HG03354 (cell line): ENCODE data around the gene CAMTA1.
A peak's percentile ranks its signal among the peaks of the same experiment; 100 is the strongest.
"Not testable (repeated sequence)": the region's sequence is repeated elsewhere in the genome, so short reads cannot be mapped to it uniquely, and the experiment has no call there.

ENCODE experiments used
- ATAC-seq: cut with Tn5 transposase; IDR thresholded peaks from one replicate; pipeline ENCODE4 v1.9.1; 2021; ENCODE audit warnings: mild to moderate bottlenecking; ENCODE audit not compliant: unreplicated experiment, poor library complexity, severe bottlenecking

The CAMTA1 gene

DNA sequence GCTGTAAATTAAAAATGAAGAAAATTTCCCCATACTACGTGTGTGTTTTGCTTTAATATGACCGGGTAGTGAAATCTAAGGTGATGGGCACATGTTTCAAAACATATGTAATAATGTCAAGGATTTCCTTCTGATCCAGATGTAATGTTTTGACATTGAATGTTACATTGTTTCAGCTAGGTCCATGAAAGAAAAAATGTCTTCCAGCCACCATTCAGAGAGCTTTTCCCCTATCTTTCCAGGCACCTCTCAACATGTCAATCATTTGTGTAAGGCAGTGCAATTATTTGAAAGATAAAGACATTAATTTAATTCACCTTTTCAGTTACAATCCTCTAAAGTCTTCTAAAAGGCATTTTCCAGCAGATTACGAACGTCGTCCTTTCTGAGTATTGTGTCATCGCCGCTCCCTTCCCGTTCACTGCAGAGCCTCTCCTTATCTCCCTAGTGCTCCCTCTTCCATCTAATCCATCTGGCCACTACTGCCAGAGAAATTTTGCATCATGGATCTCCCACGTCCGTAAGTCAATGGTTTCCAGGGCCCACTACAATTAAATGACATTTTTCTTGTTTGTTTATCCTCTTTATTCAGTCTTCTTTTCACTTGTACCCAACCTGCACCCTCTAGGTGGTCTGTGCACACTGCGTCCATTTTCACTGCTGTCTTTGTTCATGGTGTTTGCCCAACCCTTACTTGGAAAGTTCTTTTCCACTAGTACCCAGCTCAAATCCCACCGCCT is 984.6 kb downstream of the CAMTA1 start:
- ATAC-seq: no peak

- ATAC-seq: no peak
Measured at GRCh38 chr1:7770669-7770996, 985.4 kb downstream of the CAMTA1 start.

DNA sequence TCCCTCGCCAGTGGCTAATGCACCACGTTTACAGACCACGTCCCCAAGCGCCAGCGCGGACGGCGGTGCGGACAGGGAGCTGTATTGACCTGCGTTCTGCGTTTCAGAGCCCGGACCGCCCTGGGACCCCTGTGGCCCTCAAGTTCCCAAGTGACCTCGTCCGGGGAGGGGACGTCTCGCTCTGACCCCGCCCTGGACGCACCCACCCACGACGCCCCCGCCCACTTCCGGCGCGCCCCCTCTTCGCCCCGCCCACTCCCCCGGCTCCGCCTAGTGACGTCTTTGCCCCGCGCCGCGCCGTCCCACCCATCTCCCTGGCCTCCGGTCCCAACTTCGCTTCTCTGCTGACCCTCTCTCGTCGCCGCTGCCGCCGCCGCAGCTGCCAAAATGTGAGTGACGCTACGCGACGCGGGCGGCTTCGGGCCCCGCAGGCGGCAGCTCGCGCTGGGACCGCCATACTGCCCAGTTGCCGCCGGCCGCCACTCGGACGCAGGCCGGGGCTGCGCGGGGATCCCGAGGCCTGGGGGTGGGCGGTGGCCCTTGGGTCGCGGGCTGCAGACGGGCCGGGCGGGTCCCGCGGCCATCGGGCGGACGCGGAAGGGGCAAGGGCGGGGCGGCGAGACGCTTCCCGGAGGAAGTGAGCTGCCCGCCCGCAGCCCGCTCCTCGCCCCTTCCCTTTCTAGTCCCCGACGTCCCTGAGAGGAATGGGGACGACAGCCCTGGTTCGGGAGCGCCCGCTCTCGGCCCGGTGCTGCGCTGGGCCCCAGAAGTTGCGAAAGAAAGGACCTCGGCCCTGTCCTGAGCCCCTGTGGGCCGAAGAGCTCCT is 986.0 kb downstream of the CAMTA1 start, which contains the start of gene VAMP3:
TSS of gene VAMP3 (plus strand) at position 300 of the 826 bp plus-strand sequence. CDS start at position 388, 88 bp downstream.
- peak; percentile 89 for ATAC-seq

GRCh38 chr1:7771823-7772299 is 986.6 kb downstream of the CAMTA1 start:
- no peak for ATAC-seq

- ATAC-seq: no peak
Measured at GRCh38 chr1:7777591-7777990, 992.3 kb downstream of the CAMTA1 start.

GRCh38 chr1:7778133-7778628 is 992.9 kb downstream of the CAMTA1 start:
- no peak for ATAC-seq

- ATAC-seq: no peak
Measured at GRCh38 chr1:7780976-7781375, 995.7 kb downstream of the CAMTA1 start.

DNA sequence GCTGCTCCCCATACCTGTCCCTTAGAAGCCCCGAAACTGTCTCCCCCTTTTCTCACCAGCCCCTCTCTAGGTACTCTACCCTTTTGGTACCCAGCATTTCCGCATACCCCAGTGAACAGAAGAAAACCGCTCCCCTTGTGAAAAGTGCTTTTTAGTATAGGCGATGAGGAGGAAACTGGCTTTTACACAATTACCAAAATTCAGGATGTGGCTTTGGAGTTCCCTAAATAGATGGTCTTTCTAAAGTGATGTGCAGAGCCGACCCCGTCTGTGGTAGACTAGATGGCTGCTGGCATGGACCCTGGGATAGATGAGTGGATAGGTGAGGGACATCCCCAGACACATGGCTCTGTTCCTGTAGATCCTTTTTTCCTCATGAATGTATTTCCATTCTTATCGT is 996.2 kb downstream of the CAMTA1 start:
- ATAC-seq: no peak

- no peak for ATAC-seq
Measured at GRCh38 chr1:7781923-7782495, 996.8 kb downstream of the CAMTA1 start.

- peak; percentile 30 for ATAC-seq
Measured at GRCh38 chr1:7783178-7783711, 998.0 kb downstream of the CAMTA1 start.

- peak; percentile 94 for ATAC-seq
Measured at GRCh38 chr1:7783826-7784491, 998.7 kb downstream of the CAMTA1 start, which contains the start of gene PER3. TSS of gene PER3 (plus strand) at chr1:7784291. CDS start at chr1:7784878, 587 bp downstream.

DNA sequence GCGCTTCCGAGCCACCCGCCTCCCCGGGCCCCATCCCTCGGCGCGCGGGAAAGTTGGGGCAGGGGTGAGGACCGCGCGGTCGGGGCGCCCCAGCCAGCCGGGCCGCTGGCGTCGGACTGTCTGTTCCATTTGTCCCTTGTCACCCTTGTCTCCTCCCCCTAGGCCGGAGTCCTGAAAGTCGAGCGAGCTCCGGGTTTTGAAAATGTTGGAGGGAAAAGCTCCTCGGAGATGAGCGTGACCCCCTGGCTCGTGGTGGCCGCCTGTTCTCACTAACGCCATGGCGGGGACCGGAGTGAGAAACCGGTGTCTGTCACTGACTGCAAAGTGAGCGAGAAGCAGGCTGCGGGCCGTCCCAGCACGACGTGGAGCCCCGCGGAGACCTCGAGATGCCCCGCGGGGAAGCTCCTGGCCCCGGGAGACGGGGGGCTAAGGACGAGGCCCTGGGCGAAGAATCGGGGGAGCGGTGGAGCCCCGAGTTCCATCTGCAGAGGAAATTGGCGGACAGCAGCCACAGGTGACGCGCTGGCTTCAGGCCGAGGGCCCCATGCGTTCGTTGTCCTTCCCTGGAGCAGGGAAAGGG is 999.3 kb downstream of the CAMTA1 start:
- ATAC-seq: no peak

GRCh38 chr1:7785108-7785507 is 999.9 kb downstream of the CAMTA1 start:
- ATAC-seq: no peak

DNA sequence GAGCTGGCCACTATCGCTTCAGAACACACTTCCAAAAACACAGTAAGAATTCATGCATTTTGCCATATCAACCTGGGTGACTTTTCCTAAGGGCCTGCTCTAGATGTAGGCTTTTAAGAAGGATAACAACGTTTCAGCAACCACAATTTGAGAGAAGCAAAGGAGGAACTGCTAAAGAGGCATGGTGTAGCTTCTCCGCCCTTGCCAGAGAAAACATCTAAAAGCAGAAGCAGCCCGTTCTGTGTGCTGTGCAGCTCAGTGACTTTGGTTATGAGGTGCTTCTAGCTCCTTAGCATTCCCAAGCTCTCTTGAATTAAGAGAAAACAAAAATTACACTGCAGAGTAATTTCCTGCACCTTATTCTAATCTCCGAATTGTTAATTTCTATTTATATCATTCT is 1001.5 kb downstream of the CAMTA1 start:
- ATAC-seq: no peak

DNA sequence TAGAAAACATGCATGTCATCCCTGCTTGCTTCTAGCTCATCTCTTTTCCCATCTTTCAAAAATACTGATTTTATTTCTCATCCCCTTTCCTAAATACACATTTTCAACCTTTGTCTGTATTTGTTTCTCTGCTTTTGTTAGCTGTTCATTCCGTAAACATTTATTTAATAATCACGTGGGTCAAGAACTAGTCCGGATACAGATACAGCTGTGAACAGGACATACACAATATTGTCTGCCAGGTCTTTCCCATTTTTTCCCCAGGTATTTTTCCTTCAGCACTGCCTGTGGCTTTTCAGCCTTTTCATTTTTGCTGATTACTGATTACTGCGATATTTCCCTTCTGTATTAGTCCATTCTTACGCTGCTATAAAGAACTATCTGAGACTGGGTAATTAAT is 1004.6 kb downstream of the CAMTA1 start:
- ATAC-seq: no peak

- not testable (repeated sequence) for ATAC-seq
Measured at GRCh38 chr1:7791027-7791426, 1005.8 kb downstream of the CAMTA1 start.

DNA sequence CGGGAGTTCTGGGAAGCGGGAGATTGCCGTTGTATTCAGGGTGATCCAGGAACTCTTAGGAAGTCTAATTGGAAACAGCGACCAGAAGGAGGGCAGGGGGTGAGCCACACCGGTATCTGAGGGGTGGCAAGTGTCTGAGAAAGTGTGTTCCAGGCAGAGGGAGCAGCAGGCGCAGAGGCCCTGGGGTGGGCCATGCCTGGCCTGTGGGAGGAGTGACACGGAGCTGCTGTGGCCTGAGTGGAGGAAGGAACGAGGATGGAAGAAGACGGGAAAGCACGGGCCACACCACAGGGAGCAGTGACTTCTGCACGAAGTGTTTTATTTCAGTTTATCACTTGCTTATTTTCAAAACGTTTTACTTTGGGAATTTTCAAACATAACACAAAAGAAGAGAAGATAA is 1010.2 kb downstream of the CAMTA1 start:
- ATAC-seq: no peak

DNA sequence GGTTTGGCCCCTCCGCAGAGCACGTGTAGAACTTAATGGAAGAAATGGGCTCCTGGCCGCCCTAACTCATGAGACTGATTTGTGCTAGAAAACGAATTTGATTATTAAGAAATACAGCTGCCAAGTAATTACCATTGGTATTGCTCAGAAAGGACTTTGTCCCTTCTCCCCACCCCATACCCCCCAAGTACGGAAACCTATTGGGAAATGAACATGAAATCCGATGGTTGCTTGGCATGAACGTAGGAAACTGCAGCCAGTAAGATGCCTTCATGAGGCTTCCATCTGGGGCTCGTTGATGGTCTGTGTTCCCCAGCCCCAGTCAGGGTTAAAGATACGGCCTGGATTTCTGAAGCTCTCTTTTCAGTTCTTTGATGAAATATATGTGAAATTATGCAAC is 1020.2 kb downstream of the CAMTA1 start:
- ATAC-seq: no peak

DNA sequence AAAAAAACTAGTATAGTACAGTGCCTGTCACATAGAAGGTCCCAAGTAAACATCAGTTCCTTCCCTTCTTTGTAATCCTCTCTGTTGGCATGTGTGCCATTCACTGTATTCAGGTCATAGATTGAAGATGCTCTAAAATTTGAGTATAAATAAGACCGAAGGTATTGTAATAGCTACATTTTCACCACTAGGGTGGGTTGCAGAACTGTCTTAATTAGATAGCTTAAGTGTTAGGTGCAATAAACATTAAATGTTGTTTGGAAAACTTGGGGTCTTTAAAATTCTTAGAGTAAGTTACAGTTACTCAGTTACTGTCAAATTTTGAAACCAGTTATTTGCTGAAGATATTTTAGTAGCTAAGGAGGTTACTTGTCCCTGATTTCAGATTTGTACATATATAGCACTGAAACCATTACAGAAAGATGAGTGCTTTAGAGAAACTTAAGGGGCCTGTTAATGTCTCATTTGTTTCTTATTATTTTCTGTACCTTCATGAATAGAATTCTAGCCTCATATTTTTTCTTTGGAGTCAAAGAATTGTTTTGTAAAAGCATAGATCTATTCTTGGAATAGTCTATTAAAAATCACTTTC is 1023.1 kb downstream of the CAMTA1 start:
- ATAC-seq: no peak
